ENCODE data around the gene C8A. TPM values are rescaled to one million over a fixed set of nuclear protein-coding genes. Genes with fewer than 3 reads are reported as not detected.

The C8A gene
- polyA plus RNA-seq, 3 donors, result not detected

- no peaks in the 10 kb centered on the region for H3K27me3 ChIP-seq (ENCODE audit: control insufficient read depth in 2 of 2, insufficient read depth in 2 of 2, low read length in 2 of 2)
- Mint-ChIP-seq H3K9me3 (peaks cover 0 to 6% (median 2%) of the 10 kb centered on the region in 7 donors), H3K4me1 (no peaks in the 10 kb centered on the region), H3K36me3 (no peaks in the 10 kb centered on the region), H3K27me3 (ENCODE audit: low read depth in 3 of 3) (peaks cover 0 to 5% (median 2%) of the 10 kb centered on the region in 3 donors), H3K27ac (no peak overlapping the region), H3K4me3 (no peak overlapping the region)
- H3K27ac ChIP-seq (ENCODE audit: low read depth in 1 of 2, low read length in 2 of 2), result no peak overlapping the region
- DNase-seq, result no peak
- TF ChIP-seq CTCF (IDR thresholded peaks at IDR 0.05), result no peak
- H3K4me2 ChIP-seq (replicated peaks; ENCODE audit: extremely low read depth, low read length, poor library complexity, severe bottlenecking), result no peak overlapping the region
- H3K9ac ChIP-seq (ENCODE audit: insufficient read depth, low read length, poor library complexity, severe bottlenecking), result no peak overlapping the region
- H3K36me3 ChIP-seq (replicated peaks in 1 of 2; ENCODE audit: control insufficient read depth in 1 of 2, insufficient read depth in 2 of 2, low read length in 2 of 2), result no peaks in the 10 kb centered on the region
- no peak overlapping the region for H3K4me3 ChIP-seq (replicated peaks in 1 of 3; ENCODE audit: low read depth in 2 of 3, low read length in 3 of 3)
- H3K79me2 ChIP-seq (ENCODE audit: insufficient read depth, low read length), result no peaks in the 10 kb centered on the region
- WGBS (ENCODE audit: insufficient coverage), result 53% methylated on average over 2 of the region's 5 CpGs
- no peaks in the 10 kb centered on the region for H3K9me3 ChIP-seq (replicated peaks in 1 of 2; ENCODE audit: control insufficient read depth in 1 of 2, insufficient read depth in 1 of 2, low read length in 2 of 2)
- no peaks in the 10 kb centered on the region for H3K4me1 ChIP-seq (ENCODE audit: control insufficient read depth in 1 of 2, insufficient read depth in 2 of 2, low read length in 2 of 2)
- H4K20me1 ChIP-seq (ENCODE audit: insufficient read depth, low read length), result no peaks in the 10 kb centered on the region
- no peak overlapping the region for H2AFZ ChIP-seq (ENCODE audit: insufficient read depth, low read depth, low read length, poor library complexity, severe bottlenecking)
- intact Hi-C loops (cut with micrococcal nuclease), result no loop called here
Measured at GRCh38 chr1:56953386-56953785, 98.8 kb downstream of the C8A start.

GRCh38 chr1:56954664-56955063 lies 100.1 kb downstream of the C8A start:
- Histone ChIP-seq H3K4me2 (replicated peaks; ENCODE audit: extremely low read depth, low read length, poor library complexity, severe bottlenecking) (no peak overlapping the region), H4K20me1 (ENCODE audit: insufficient read depth, low read length) (no peaks in the 10 kb centered on the region), H3K36me3 (replicated peaks in 1 of 2; ENCODE audit: control insufficient read depth in 1 of 2, insufficient read depth in 2 of 2, low read length in 2 of 2) (no peaks in the 10 kb centered on the region), H3K9ac (ENCODE audit: insufficient read depth, low read length, poor library complexity, severe bottlenecking) (no peak overlapping the region), H3K4me3 (replicated peaks in 1 of 3; ENCODE audit: low read depth in 2 of 3, low read length in 3 of 3) (no peak overlapping the region), H3K9me3 (replicated peaks in 1 of 2; ENCODE audit: control insufficient read depth in 1 of 2, insufficient read depth in 1 of 2, low read length in 2 of 2) (no peaks in the 10 kb centered on the region), H3K79me2 (ENCODE audit: insufficient read depth, low read length) (no peaks in the 10 kb centered on the region), H2AFZ (ENCODE audit: insufficient read depth, low read depth, low read length, poor library complexity, severe bottlenecking) (no peak overlapping the region), H3K27ac (ENCODE audit: low read depth in 1 of 2, low read length in 2 of 2) (no peak overlapping the region), H3K27me3 (ENCODE audit: control insufficient read depth in 2 of 2, insufficient read depth in 2 of 2, low read length in 2 of 2) (no peaks in the 10 kb centered on the region), H3K4me1 (ENCODE audit: control insufficient read depth in 1 of 2, insufficient read depth in 2 of 2, low read length in 2 of 2) (no peaks in the 10 kb centered on the region)
- WGBS (ENCODE audit: insufficient coverage), result no CpG with 5 or more reads among the region's 1 CpG
- no peak overlapping the region for H3K4me3 Mint-ChIP-seq
- no peak for DNase-seq
- no peaks in the 10 kb centered on the region for H3K4me1 Mint-ChIP-seq
- intact Hi-C loops (cut with micrococcal nuclease), result no loop called here
- H3K36me3 Mint-ChIP-seq, result no peaks in the 10 kb centered on the region
- no peak overlapping the region for H3K27ac Mint-ChIP-seq
- H3K9me3 Mint-ChIP-seq, result peaks cover 0 to 6% (median 2%) of the 10 kb centered on the region in 7 donors
- no peak for TF ChIP-seq CTCF (IDR thresholded peaks at IDR 0.05)
- H3K27me3 Mint-ChIP-seq (ENCODE audit: low read depth in 3 of 3), result peaks cover 0 to 5% (median 2%) of the 10 kb centered on the region in 3 donors
